HEK293 (cell line): ENCODE measurements around the gene MAN1B1.

Experiments used
- CTCF ChIA-PET: fragments of 350-600 bp; formaldehyde crosslinking; extraction: SDS; loops from one replicate; lab custom pipeline; 2021; ENCODE audit warnings: antibody characterized with exemption; lab: Yijun Ruan, JAX
- POLR2A ChIA-PET: fragments of 300-600 bp; formaldehyde crosslinking; extraction: SDS; loops from one replicate; lab custom pipeline; 2020; ENCODE audit warnings: antibody characterized with exemption, inconsistent platforms; lab: Yijun Ruan, JAX
- H3K27ac ChIP-seq: fragments of 200-500 bp; sonication (Bioruptor generic); 2 replicates; pipeline ENCODE4 v1.5.1; 2014; ENCODE audit warnings: low read depth, low read length, control low read depth, inconsistent platforms; ENCODE audit errors: extremely low read depth
- H3K36me3 ChIP-seq, 2 experiments: fragments of 200-500 bp in 1 of 2; sonication (Bioruptor generic) in 1 of 2; 1 replicate in 1 of 2; 2 replicates in 1 of 2; pipeline ENCODE4 v1.5.1; 2014 to 2017; ENCODE audit warnings: inconsistent platforms in 2 of 2, low read length in 2 of 2; ENCODE audit not compliant: control insufficient read depth in 2 of 2, insufficient read depth in 1 of 2
- H3K4me1 ChIP-seq: fragments of 200-500 bp; sonication (Bioruptor generic); 2 replicates; pipeline ENCODE4 v1.5.1; 2014; ENCODE audit warnings: mild to moderate bottlenecking, low read length, inconsistent platforms; ENCODE audit not compliant: control insufficient read depth, insufficient read depth
- H3K4me3 ChIP-seq: 2 replicates; pipeline ENCODE4 v1.5.1; 2011; ENCODE audit warnings: low read depth, mild to moderate bottlenecking, control low read depth, low read length, moderate library complexity
- H3K9me3 ChIP-seq: fragments of 200-500 bp; sonication (Bioruptor generic); 2 replicates; pipeline ENCODE4 v1.5.1; 2014; ENCODE audit warnings: low read depth, low read length, inconsistent platforms; ENCODE audit not compliant: control insufficient read depth, insufficient read depth
- BCL6B ChIP-seq: fragments of 450-650 bp; formaldehyde crosslinking; IDR thresholded peaks from 2 replicates; pipeline ENCODE4 v1.5.1; 2017; ENCODE audit warnings: missing biosample characterization, missing genetic modification characterization
- FEZF1 ChIP-seq: fragments of 450-650 bp; formaldehyde crosslinking; IDR thresholded peaks from 2 replicates; pipeline ENCODE4 v1.5.1; 2016; ENCODE audit warnings: missing biosample characterization, missing genetic modification characterization
- GLI2 ChIP-seq: fragments of 450-650 bp; formaldehyde crosslinking; IDR thresholded peaks from 2 replicates; pipeline ENCODE4; 2017; ENCODE audit warnings: missing biosample characterization, missing genetic modification characterization, low read depth, borderline replicate concordance
- GLIS2 ChIP-seq: fragments of 450-650 bp; formaldehyde crosslinking; IDR thresholded peaks from 2 replicates; pipeline ENCODE4 v1.5.1; 2016; ENCODE audit warnings: missing biosample characterization, missing genetic modification characterization
- KLF1 ChIP-seq: fragments of 450-650 bp; formaldehyde crosslinking; IDR thresholded peaks from 2 replicates; pipeline ENCODE4 v1.5.1; 2016; ENCODE audit warnings: missing biosample characterization, missing genetic modification characterization
- KLF9 ChIP-seq: fragments of 450-650 bp; formaldehyde crosslinking; IDR thresholded peaks from 2 replicates; pipeline ENCODE4 v1.5.1; 2016; ENCODE audit warnings: missing biosample characterization, missing genetic modification characterization, low read depth
- PRDM1 ChIP-seq: fragments of 450-650 bp; formaldehyde crosslinking; IDR thresholded peaks from 2 replicates; pipeline ENCODE4; 2016; ENCODE audit warnings: missing biosample characterization, missing genetic modification characterization
- TCF7L2 ChIP-seq: IDR thresholded peaks from 2 replicates; pipeline ENCODE4 v1.6.1; 2011; ENCODE audit warnings: low read depth, mild to moderate bottlenecking, inconsistent platforms, low read length, moderate library complexity, borderline replicate concordance
- YY1 ChIP-seq: fragments of 450-650 bp; formaldehyde crosslinking; IDR thresholded peaks from 2 replicates; pipeline ENCODE4 v1.5.1; 2018; ENCODE audit warnings: missing biosample characterization, missing genetic modification characterization
- ZBTB20 ChIP-seq: fragments of 450-650 bp; formaldehyde crosslinking; IDR thresholded peaks from 2 replicates; pipeline ENCODE4 v1.5.1; 2016; ENCODE audit warnings: missing biosample characterization, missing genetic modification characterization
- ZNF280C ChIP-seq: fragments of 450-650 bp; formaldehyde crosslinking; IDR thresholded peaks from 2 replicates; pipeline ENCODE4 v1.5.1; 2016; ENCODE audit warnings: missing biosample characterization, missing genetic modification characterization
- ZNF362 ChIP-seq: fragments of 450-650 bp; formaldehyde crosslinking; IDR thresholded peaks from 2 replicates; pipeline ENCODE4 v1.5.1; 2016; ENCODE audit warnings: missing biosample characterization, missing genetic modification characterization
- ZNF394 ChIP-seq: fragments of 450-650 bp; formaldehyde crosslinking; IDR thresholded peaks from 2 replicates; pipeline ENCODE4 v1.5.1; 2016; ENCODE audit warnings: missing biosample characterization, missing genetic modification characterization, mild to moderate bottlenecking, moderate library complexity, borderline replicate concordance
- ZNF398 ChIP-seq: fragments of 450-650 bp; formaldehyde crosslinking; IDR thresholded peaks from 2 replicates; pipeline ENCODE4 v1.5.1; 2017; ENCODE audit warnings: missing biosample characterization, missing genetic modification characterization
- ZNF513 ChIP-seq: fragments of 450-650 bp; IDR thresholded peaks from 2 replicates; pipeline ENCODE4 v1.5.1; 2018; ENCODE audit warnings: missing biosample characterization, missing genetic modification characterization
- ZNF514 ChIP-seq: fragments of 450-650 bp; formaldehyde crosslinking; IDR thresholded peaks from 2 replicates; pipeline ENCODE4 v1.5.1; 2016; ENCODE audit warnings: missing biosample characterization, missing genetic modification characterization
- ZNF580 ChIP-seq: fragments of 450-650 bp; formaldehyde crosslinking; IDR thresholded peaks from 2 replicates; pipeline ENCODE4 v1.5.1; 2016; ENCODE audit warnings: missing biosample characterization, missing genetic modification characterization
- ZNF621 ChIP-seq: fragments of 450-650 bp; formaldehyde crosslinking; IDR thresholded peaks from 2 replicates; pipeline ENCODE4 v1.5.1; 2017; ENCODE audit warnings: missing biosample characterization, missing genetic modification characterization
- ZNF624 ChIP-seq: fragments of 450-650 bp; formaldehyde crosslinking; IDR thresholded peaks from 2 replicates; pipeline ENCODE4 v1.5.1; 2017; ENCODE audit warnings: missing biosample characterization, missing genetic modification characterization
- ZNF654 ChIP-seq: fragments of 450-650 bp; formaldehyde crosslinking; IDR thresholded peaks from 2 replicates; pipeline ENCODE4 v1.5.1; 2016; ENCODE audit warnings: low read depth, missing biosample characterization, missing genetic modification characterization

MAN1B1 gene

GRCh38 chr9:137074657-137075274, 12.0 kb upstream of the MAN1B1 start:
- no peak overlapping the region for H3K4me3 ChIP-seq
- TF ChIP-seq YY1 (tag by site-specific recombination) (0 out of 2 replicates have a peak, but pooled peaks have one; percentile 20), KLF9 (tag by site-specific recombination) (peak; percentile 71), ZNF362 (tag by site-specific recombination) (no peak)
- TF ChIP-seq, all 188 proteins: peak for 2
- CTCF ChIA-PET: interaction anchor here (0.7 to 1.2 kb wide), 5 partner anchors 9 to 260 kb away, joined by 3 to 8 read pairs (median 4); no protein-coding TSS in a partner anchor
- H3K4me1 ChIP-seq: peaks cover 3% of the 10 kb centered on the region
- no peaks in the 10 kb centered on the region for H3K9me3 ChIP-seq
- no peak overlapping the region for H3K27ac ChIP-seq
- peaks cover 0 to 14% of the 10 kb centered on the region in 2 experiments; a peak in 1 of 3 replicates for H3K36me3 ChIP-seq
- POLR2A ChIA-PET: interaction anchor here (0.9 kb wide), 1 partner anchor 12 kb away, joined by 3 read pairs; the partner anchor contains the start of gene MAN1B1

- Histone ChIP-seq H3K4me3 (no peak overlapping the region), H3K9me3 (no peaks in the 10 kb centered on the region), H3K36me3 (peaks cover 0 to 20% of the 10 kb centered on the region in 2 experiments; a peak in 1 of 3 replicates), H3K4me1 (peaks cover 3% of the 10 kb centered on the region), H3K27ac (no peak overlapping the region)
- POLR2A ChIA-PET: interaction anchor here (0.9 kb wide), 1 partner anchor 11 kb away, joined by 3 read pairs; the partner anchor contains the start of gene MAN1B1
- TF ChIP-seq KLF1 (tag by site-specific recombination) (peak; percentile 58), ZNF580 (no peak), ZNF654 (tag by site-specific recombination) (no peak), ZNF621 (no peak), ZNF624 (tag by site-specific recombination) (no peak), ZNF394 (tag by site-specific recombination) (peak; percentile 50; the same call in 1 of the 2 replicates), PRDM1 (tag by site-specific recombination) (0 out of 2 replicates have a peak, but pooled peaks have one; percentile 16), GLIS2 (no peak), ZNF398 (peak; percentile 74)
- CTCF ChIA-PET: interaction anchor here (0.6 to 2.6 kb wide), 6 partner anchors 8 to 49 kb away, joined by 3 to 16 read pairs (median 4); no protein-coding TSS in a partner anchor
Observed at GRCh38 chr9:137075275-137075775, 11.5 kb upstream of the MAN1B1 start.

- no peaks in the 10 kb centered on the region for H3K9me3 ChIP-seq
- H3K4me1 ChIP-seq: no peaks in the 10 kb centered on the region; the same call in 1 of the 2 replicates
- no peak overlapping the region for H3K27ac ChIP-seq
- ChIA-PET CTCF (interaction anchor here (0.7 to 2.6 kb wide), 5 partner anchors 9 to 76 kb away, joined by 3 to 16 read pairs (median 9); partner anchors contain the start of gene MAN1B1), POLR2A (interaction anchor here (1.0 to 2.3 kb wide), 3 partner anchors 10 to 164 kb away, joined by 3 to 21 read pairs (median 6); partner anchors contain the start of genes MAN1B1 and TUBB4B)
- peaks cover 0 to 29% of the 10 kb centered on the region in 2 experiments; a peak in 1 of 3 replicates for H3K36me3 ChIP-seq
- no peak overlapping the region for H3K4me3 ChIP-seq
- TF ChIP-seq ZNF514 (tag by site-specific recombination): no peak
- no peak for TF ChIP-seq BCL6B (tag by site-specific recombination)
- TF ChIP-seq GLI2 (tag by site-specific recombination): no peak
- TF ChIP-seq ZBTB20 (tag by site-specific recombination): no peak
- TF ChIP-seq FEZF1: no peak
- no peak for TF ChIP-seq ZNF513 (tag by site-specific recombination)
- TF ChIP-seq PRDM1 (tag by site-specific recombination): no peak
- no peak for TF ChIP-seq ZNF280C
- TF ChIP-seq TCF7L2: no peak
Observed at GRCh38 chr9:137076636-137077009, 10.2 kb upstream of the MAN1B1 start.
